NB4 (cell line): ENCODE results near the gene IFI30.

Source experiments
- POLR2A ChIP-seq: IDR thresholded peaks from 2 replicates; pipeline ENCODE4 v1.6.1; 2011; ENCODE audit warnings: mild to moderate bottlenecking; ENCODE audit not compliant: insufficient read length; ENCODE audit errors: extremely low read depth
- TF ChIP-seq, protein P1 (sequence below): IDR thresholded peaks from one replicate; pipeline ENCODE4 v1.5.1; 2012; ENCODE audit warnings: low read depth, low read length
- TF ChIP-seq, protein P2 (sequence below): IDR thresholded peaks from 2 replicates; pipeline ENCODE4 v1.6.1; 2011; ENCODE audit warnings: low read depth, low read length

DNA sequence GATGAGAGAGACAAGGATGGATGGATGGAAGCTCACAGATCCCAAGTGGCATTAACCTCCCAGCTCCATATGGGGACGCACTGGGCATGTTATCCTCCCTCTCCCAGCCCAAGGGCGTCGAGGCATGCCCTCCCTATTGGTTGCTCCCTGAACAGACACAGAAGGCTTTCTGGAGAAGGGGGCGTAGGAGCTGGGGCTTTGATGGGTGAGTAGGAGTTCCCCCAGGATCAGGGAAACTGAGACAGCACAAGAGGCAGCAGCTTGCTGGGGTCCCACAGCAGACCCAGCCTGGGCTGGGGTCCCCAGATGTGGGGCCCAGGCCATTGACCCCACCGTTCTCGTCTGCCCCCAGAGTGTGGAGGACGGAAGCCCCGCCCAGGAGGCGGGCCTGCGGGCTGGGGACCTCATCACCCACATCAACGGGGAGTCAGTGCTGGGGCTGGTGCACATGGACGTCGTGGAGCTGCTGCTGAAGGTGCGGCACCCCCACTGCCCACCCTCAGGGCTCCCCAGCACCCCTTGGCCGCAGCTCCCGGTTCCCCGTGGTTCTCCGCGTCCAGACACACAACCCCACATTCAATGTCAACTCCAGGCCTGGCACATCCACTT, 28.1 kb upstream of the IFI30 start:
- TF ChIP-seq, protein P1, sequence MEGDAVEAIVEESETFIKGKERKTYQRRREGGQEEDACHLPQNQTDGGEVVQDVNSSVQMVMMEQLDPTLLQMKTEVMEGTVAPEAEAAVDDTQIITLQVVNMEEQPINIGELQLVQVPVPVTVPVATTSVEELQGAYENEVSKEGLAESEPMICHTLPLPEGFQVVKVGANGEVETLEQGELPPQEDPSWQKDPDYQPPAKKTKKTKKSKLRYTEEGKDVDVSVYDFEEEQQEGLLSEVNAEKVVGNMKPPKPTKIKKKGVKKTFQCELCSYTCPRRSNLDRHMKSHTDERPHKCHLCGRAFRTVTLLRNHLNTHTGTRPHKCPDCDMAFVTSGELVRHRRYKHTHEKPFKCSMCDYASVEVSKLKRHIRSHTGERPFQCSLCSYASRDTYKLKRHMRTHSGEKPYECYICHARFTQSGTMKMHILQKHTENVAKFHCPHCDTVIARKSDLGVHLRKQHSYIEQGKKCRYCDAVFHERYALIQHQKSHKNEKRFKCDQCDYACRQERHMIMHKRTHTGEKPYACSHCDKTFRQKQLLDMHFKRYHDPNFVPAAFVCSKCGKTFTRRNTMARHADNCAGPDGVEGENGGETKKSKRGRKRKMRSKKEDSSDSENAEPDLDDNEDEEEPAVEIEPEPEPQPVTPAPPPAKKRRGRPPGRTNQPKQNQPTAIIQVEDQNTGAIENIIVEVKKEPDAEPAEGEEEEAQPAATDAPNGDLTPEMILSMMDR, result no peak
- TF ChIP-seq, protein P2, sequence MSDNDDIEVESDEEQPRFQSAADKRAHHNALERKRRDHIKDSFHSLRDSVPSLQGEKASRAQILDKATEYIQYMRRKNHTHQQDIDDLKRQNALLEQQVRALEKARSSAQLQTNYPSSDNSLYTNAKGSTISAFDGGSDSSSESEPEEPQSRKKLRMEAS, result no peak
- TF ChIP-seq POLR2A, result no peak
